ENCODE data around the gene STIMATE. TPM values are rescaled to one million over a fixed set of nuclear protein-coding genes. Genes with fewer than 3 reads are reported as not detected.

The STIMATE gene
- total RNA-seq, 4 donors from 2014 or later = 8.2 to 33.0 (median 16.4) TPM

DNA sequence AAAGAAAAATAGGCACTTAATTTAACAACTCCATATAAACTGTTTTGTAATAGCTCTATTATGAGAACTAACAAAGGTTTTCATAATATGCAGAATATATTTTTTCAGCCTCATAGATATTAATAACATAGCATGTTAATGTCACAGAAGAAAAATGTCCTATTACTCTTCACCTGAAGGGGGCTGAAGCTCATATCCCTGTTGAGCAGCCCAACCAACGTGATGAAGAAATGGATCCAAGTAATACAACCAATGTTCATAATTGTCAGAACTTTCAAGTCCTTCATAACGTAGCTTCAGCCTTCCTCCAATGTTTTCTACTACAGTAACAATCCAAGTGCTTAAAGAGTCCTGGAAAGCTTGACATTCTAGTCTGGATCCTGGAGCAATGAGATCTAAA lies 34.5 kb upstream of the STIMATE start:
- Histone ChIP-seq H3K4me3 (no peak overlapping the region), H3K27me3 (no peaks in the 10 kb centered on the region), H3K9me3 (no peaks in the 10 kb centered on the region), H3K27ac (no peak overlapping the region), H3K4me1 (peaks cover 0 to 15% (median 0%) of the 10 kb centered on the region in 4 donors), H3K36me3 (no peaks in the 10 kb centered on the region)
- WGBS, 2 donors (ENCODE audit: low coverage in 1 of 2) = 81 to 96% methylated on average over 2 of the region's 2 CpGs
- TF ChIP-seq EP300 (IDR thresholded peaks at IDR 0.05; ENCODE audit: low read depth) = no peak
- no peak for TF ChIP-seq POLR2A (IDR thresholded peaks at IDR 0.05)
- no peak for DNase-seq
- in situ Hi-C loops (cut with MboI; ENCODE audit: low pct_ligation_motif_present in 1 of 4, low pct_unique_long_range_greater_than_20kb in 1 of 4, low sequenced_read_pairs in 3 of 4) (loop anchor here in 1 of 4 donors (25.0 kb wide), 1 partner anchor 130 kb away; no protein-coding TSS in a partner anchor), intact Hi-C loops (cut with DNase I; ENCODE audit: low total_unique reads) (no loop called here)

GRCh38 chr3:52931328-52931727 lies 34.0 kb upstream of the STIMATE start:
- no peak for DNase-seq
- in situ Hi-C loops (cut with MboI; ENCODE audit: low pct_ligation_motif_present in 1 of 4, low pct_unique_long_range_greater_than_20kb in 1 of 4, low sequenced_read_pairs in 3 of 4) = loop anchor here in 1 of 4 donors (25.0 kb wide), 1 partner anchor 131 kb away; no protein-coding TSS in a partner anchor

DNA sequence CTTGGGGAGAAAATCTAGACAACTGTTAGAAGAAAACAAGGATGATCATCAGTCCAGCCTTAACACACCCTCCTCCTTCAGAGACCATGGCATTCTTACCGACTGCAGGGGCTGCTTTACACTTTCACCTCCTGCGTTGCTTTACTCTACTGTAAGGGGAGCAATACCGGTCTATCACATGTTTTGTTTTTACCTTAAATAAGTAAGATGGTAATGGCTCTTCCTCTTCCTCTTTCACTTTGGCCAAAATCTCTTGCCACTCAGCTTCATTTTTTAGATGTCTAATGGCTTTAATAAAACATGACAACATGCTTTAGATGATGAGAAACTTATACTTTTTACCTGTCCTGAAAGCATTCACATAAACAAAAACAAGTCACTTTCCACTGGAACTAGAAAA lies 33.4 kb upstream of the STIMATE start:
- H3K27me3 ChIP-seq = no peaks in the 10 kb centered on the region
- H3K27ac ChIP-seq = no peak overlapping the region
- WGBS, 2 donors (ENCODE audit: low coverage in 1 of 2) = 77 to 83% methylated on average over 3 of the region's 3 CpGs
- no peak overlapping the region for H3K4me3 ChIP-seq
- H3K36me3 ChIP-seq = no peaks in the 10 kb centered on the region
- intact Hi-C loops (cut with DNase I; ENCODE audit: low total_unique reads) = no loop called here
- H3K4me1 ChIP-seq = peaks cover 0 to 16% (median 0%) of the 10 kb centered on the region in 4 donors
- TF ChIP-seq EP300 (IDR thresholded peaks at IDR 0.05; ENCODE audit: low read depth) = no peak
- TF ChIP-seq POLR2A (IDR thresholded peaks at IDR 0.05) = no peak
- no peak for TF ChIP-seq POLR2AphosphoS5 (IDR thresholded peaks at IDR 0.05)
- in situ Hi-C loops (cut with MboI; ENCODE audit: low pct_ligation_motif_present in 1 of 4, low pct_unique_long_range_greater_than_20kb in 1 of 4, low sequenced_read_pairs in 3 of 4) = loop anchor here in 1 of 4 donors (25.0 kb wide), 1 partner anchor 132 kb away; no protein-coding TSS in a partner anchor
- H3K9me3 ChIP-seq = no peaks in the 10 kb centered on the region
- no peak for DNase-seq

More at GRCh38 chr3:52931328-52931727, 34.0 kb upstream of the STIMATE start:
- TF ChIP-seq CTCF (IDR thresholded peaks at IDR 0.05) (no peak), POLR2A (IDR thresholded peaks at IDR 0.05) (no peak), EP300 (IDR thresholded peaks at IDR 0.05; ENCODE audit: low read depth) (no peak), POLR2AphosphoS5 (IDR thresholded peaks at IDR 0.05) (no peak)
- intact Hi-C loops (cut with DNase I; ENCODE audit: low total_unique reads) = no loop called here
- 37 to 62% methylated on average over 5 to 6 of the region's 6 CpGs for WGBS, 2 donors (ENCODE audit: low coverage in 1 of 2)
- Histone ChIP-seq H3K27me3 (no peaks in the 10 kb centered on the region), H3K36me3 (no peaks in the 10 kb centered on the region), H3K4me1 (peaks cover 0 to 15% (median 0%) of the 10 kb centered on the region in 4 donors), H3K4me3 (no peak overlapping the region), H3K9me3 (no peaks in the 10 kb centered on the region), H3K27ac (no peak overlapping the region)

DNA sequence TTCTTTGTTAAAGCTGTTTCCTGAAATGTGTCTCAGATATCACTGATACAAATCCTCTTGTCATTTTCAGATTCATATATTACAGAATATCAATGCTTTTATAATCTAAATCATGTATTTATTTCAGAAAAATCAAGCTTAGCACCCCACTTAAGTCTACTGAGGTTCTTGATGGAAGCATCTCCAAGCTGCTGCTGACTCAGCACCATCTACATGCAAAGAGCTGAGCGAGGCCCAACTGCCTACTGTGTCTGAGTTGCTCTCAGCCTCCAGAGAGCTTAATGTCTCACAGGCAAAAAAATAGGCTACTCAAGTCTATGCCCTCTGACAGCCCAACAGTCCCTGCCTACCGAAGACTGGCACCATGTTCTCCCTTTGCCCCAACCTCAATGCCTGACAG lies 29.2 kb upstream of the STIMATE start:
- no peak overlapping the region for H3K27ac ChIP-seq
- 89 to 100% methylated on average over 1 to 2 of the region's 2 CpGs for WGBS, 2 donors (ENCODE audit: low coverage in 1 of 2)
- DNase-seq = no peak
- no peaks in the 10 kb centered on the region for H3K27me3 ChIP-seq
- H3K4me3 ChIP-seq = no peak overlapping the region
- peaks cover 0 to 8% (median 0%) of the 10 kb centered on the region in 4 donors for H3K36me3 ChIP-seq
- intact Hi-C loops (cut with DNase I; ENCODE audit: low total_unique reads) (no loop called here), in situ Hi-C loops (cut with MboI; ENCODE audit: low pct_ligation_motif_present in 1 of 4, low pct_unique_long_range_greater_than_20kb in 1 of 4, low sequenced_read_pairs in 3 of 4) (loop anchor here in 1 of 4 donors (25.0 kb wide), 1 partner anchor 136 kb away; no protein-coding TSS in a partner anchor)
- H3K4me1 ChIP-seq = peaks cover 0 to 9% (median 0%) of the 10 kb centered on the region in 4 donors
- TF ChIP-seq POLR2A (IDR thresholded peaks at IDR 0.05) = no peak
- TF ChIP-seq CTCF (IDR thresholded peaks at IDR 0.05) = no peak
- TF ChIP-seq POLR2AphosphoS5 (IDR thresholded peaks at IDR 0.05) = no peak
- TF ChIP-seq EP300 (IDR thresholded peaks at IDR 0.05; ENCODE audit: low read depth) = no peak
- H3K9me3 ChIP-seq = no peaks in the 10 kb centered on the region

DNA sequence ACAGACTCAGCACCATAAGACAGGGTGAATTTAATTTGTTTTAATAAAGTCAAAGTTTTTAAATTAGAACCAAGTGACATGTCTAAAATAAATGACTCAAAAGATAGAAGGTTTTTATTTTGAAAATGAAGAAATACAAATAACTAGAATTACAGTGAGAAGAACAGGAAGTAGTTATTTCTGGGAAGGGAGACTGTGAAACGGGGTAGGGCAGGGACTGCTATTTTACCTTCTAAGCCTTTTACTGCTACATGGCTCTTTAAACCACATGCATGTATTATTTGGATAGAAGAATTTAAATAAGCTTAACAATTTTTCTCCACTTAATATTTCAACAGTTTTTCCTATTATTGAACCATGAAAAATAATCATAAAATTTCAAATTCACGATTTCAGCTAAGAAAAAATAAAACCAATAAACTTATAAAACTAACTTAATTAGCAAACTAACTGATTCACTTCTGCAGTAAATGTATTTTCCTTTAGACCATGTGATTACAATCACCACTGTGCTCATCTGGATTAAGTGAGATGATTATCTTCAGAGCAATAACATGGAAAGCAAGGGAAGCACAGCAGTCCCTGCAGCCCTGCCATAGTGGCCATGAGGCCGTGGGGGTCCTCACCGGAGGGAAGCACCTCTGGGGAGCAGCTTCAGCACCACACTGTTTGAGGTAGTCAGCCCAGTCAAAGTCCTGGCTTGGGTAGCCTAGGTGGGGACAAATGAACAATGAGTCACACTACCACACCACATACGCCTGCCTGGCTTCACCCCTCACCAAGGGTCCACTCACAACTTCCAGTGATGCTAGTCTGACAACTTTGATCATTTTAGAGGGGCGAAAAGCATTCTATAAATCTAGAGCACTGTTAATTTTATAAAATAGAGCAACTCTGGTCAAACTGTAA lies 28.3 kb upstream of the STIMATE start:
- no peaks in the 10 kb centered on the region for H3K9me3 ChIP-seq
- H3K27ac ChIP-seq = no peak overlapping the region
- in situ Hi-C loops (cut with MboI; ENCODE audit: low pct_ligation_motif_present in 1 of 4, low pct_unique_long_range_greater_than_20kb in 1 of 4, low sequenced_read_pairs in 3 of 4) (loop anchor here in 1 of 4 donors (25.0 kb wide), 1 partner anchor 137 kb away; no protein-coding TSS in a partner anchor), intact Hi-C loops (cut with DNase I; ENCODE audit: low total_unique reads) (no loop called here)
- TF ChIP-seq POLR2AphosphoS5 (IDR thresholded peaks at IDR 0.05) (no peak), EP300 (IDR thresholded peaks at IDR 0.05; ENCODE audit: low read depth) (no peak), POLR2A (IDR thresholded peaks at IDR 0.05) (no peak), CTCF (IDR thresholded peaks at IDR 0.05) (no peak)
- H3K36me3 ChIP-seq = peaks cover 0 to 10% (median 3%) of the 10 kb centered on the region in 4 donors
- H3K4me3 ChIP-seq = no peak overlapping the region
- H3K27me3 ChIP-seq = no peaks in the 10 kb centered on the region
- DNase-seq = no peak
- peaks cover 0 to 2% (median 0%) of the 10 kb centered on the region in 4 donors for H3K4me1 ChIP-seq
- 64 to 72% methylated on average over 6 of the region's 6 CpGs for WGBS, 2 donors (ENCODE audit: low coverage in 1 of 2)
